H1 (cell line): ENCODE data around the gene NOC4L. TPM values are rescaled to one million over a fixed set of nuclear protein-coding genes. Genes with fewer than 3 reads are reported as not detected.

ENCODE experiments used
- ASH2L ChIP-seq: fragments of 200-600, 300-600 bp; sonication (generic); IDR thresholded peaks from one replicate; pipeline ENCODE4 v1.7.1; 2017; ENCODE audit warnings: low read length
- ATF3 ChIP-seq: IDR thresholded peaks from 2 replicates; pipeline ENCODE4 v1.6.1; 2011; ENCODE audit warnings: low read depth, mild to moderate bottlenecking, low read length; ENCODE audit not compliant: insufficient read depth
- CHD2 ChIP-seq: IDR thresholded peaks from 2 replicates; pipeline ENCODE4 v1.6.1; 2012; ENCODE audit warnings: low read length, improper control_type of control experiment
- CREB1 ChIP-seq: IDR thresholded peaks from 2 replicates; pipeline ENCODE4 v1.6.1; 2012; ENCODE audit warnings: inconsistent platforms
- CTBP2 ChIP-seq: IDR thresholded peaks from 2 replicates; pipeline ENCODE4 v1.7.0; 2011; ENCODE audit warnings: borderline replicate concordance, mild to moderate bottlenecking, moderate library complexity, mixed read lengths, low read length; ENCODE audit not compliant: insufficient read depth, insufficient read length
- CTCF ChIP-seq, 3 experiments: IDR thresholded peaks; 1 replicate in 2 of 3; 2 replicates in 1 of 3; pipeline versions ENCODE4 v1.5.1 to v1.6.1; 2011; ENCODE audit warnings: low read length in 3 of 3, mild to moderate bottlenecking in 3 of 3, inconsistent platforms in 2 of 3, low read depth in 1 of 3, moderate library complexity in 1 of 3; ENCODE audit not compliant: insufficient read depth in 1 of 3; ENCODE audit errors: control extremely low read depth in 1 of 3
- EZH2 ChIP-seq: fragments of 200-600 bp; sonication (generic); IDR thresholded peaks from 2 replicates; pipeline ENCODE4 v1.7.1; 2012; ENCODE audit warnings: low read depth, mild to moderate bottlenecking, moderate library complexity, low read length, inconsistent platforms; ENCODE audit not compliant: severe bottlenecking
- FOSL1 ChIP-seq: IDR thresholded peaks from 2 replicates; pipeline ENCODE4 v1.6.1; 2011; ENCODE audit warnings: mild to moderate bottlenecking, low read depth, low read length, moderate library complexity; ENCODE audit not compliant: insufficient read depth
- HDAC6 ChIP-seq: IDR thresholded peaks from one replicate; pipeline ENCODE4 v1.7.1; 2012; ENCODE audit warnings: low read depth, mild to moderate bottlenecking, inconsistent platforms, low read length, moderate library complexity
- MAX ChIP-seq: IDR thresholded peaks from 2 replicates; pipeline ENCODE4 v1.6.1; 2012; ENCODE audit warnings: inconsistent platforms
- NANOG ChIP-seq: IDR thresholded peaks from 2 replicates; pipeline ENCODE4 v1.6.1; 2011; ENCODE audit warnings: low read length, low read depth, mild to moderate bottlenecking, inconsistent platforms; ENCODE audit not compliant: insufficient read depth, poor library complexity, severe bottlenecking
- POU5F1 ChIP-seq: IDR thresholded peaks from 2 replicates; pipeline ENCODE4 v1.6.1; 2011; ENCODE audit warnings: low read depth, mild to moderate bottlenecking, low read length, moderate library complexity
- RAD21 ChIP-seq, 2 experiments: IDR thresholded peaks in 1 of 2; conservative IDR thresholded peaks in 1 of 2; 2 replicates each; pipeline ENCODE4 v1.6.1; 2011; ENCODE audit warnings: low read depth in 2 of 2, low read length in 2 of 2, improper control_type of control experiment in 1 of 2, inconsistent platforms in 1 of 2, mild to moderate bottlenecking in 1 of 2, moderate library complexity in 1 of 2
- RBBP5 ChIP-seq: IDR thresholded peaks from 2 replicates; pipeline ENCODE4 v1.7.1; 2012; ENCODE audit warnings: low read depth, mild to moderate bottlenecking, inconsistent platforms, low read length, moderate library complexity, borderline replicate concordance
- RFX5 ChIP-seq: IDR thresholded peaks from 2 replicates; pipeline ENCODE4 v1.6.1; 2011; ENCODE audit warnings: low read depth, low read length, improper control_type of control experiment, borderline replicate concordance
- SIRT6 ChIP-seq: IDR thresholded peaks from one replicate; pipeline ENCODE4 v1.7.1; 2012; ENCODE audit warnings: low read length, inconsistent platforms
- SP2 ChIP-seq: IDR thresholded peaks from 2 replicates; pipeline ENCODE4 v1.6.1; 2012; ENCODE audit warnings: mild to moderate bottlenecking, low read length, inconsistent platforms
- SP4 ChIP-seq: IDR thresholded peaks from 2 replicates; pipeline ENCODE4 v1.6.1; 2012; ENCODE audit warnings: low read length, inconsistent platforms
- SUZ12 ChIP-seq: fragments of 200-600 bp; sonication (generic); IDR thresholded peaks from 2 replicates; pipeline ENCODE4 v1.6.1; 2012; ENCODE audit warnings: mild to moderate bottlenecking, inconsistent platforms, low read length, moderate library complexity, mixed read lengths
- TAF1 ChIP-seq: IDR thresholded peaks from 2 replicates; pipeline ENCODE4 v1.6.1; 2011; ENCODE audit warnings: mild to moderate bottlenecking, low read depth, low read length
- TCF12 ChIP-seq: IDR thresholded peaks from 2 replicates; pipeline ENCODE4 v1.6.1; 2011; ENCODE audit warnings: low read depth, mild to moderate bottlenecking, low read length
- polyA plus RNA-seq, 7 experiments: library from polyadenylated mRNA; depleted of rRNA in 3 of 7; stranded (reverse) in 5 of 7; unstranded in 2 of 7; fragments of >200 nt in 5 of 7; fragments of 200-250 nt in 2 of 7; gene quantifications; 1 replicate in 5 of 7; 2 replicates in 1 of 7; 4 replicates in 1 of 7; pipeline versions ENCODE4 v1.2.1 to v1.2.3, GENCODE V29; 2011 to 2013; ENCODE audit warnings: missing spikeins in 2 of 7, mixed read lengths in 2 of 7
- total RNA-seq: library from RNA; stranded (reverse); fragmentation: NEBNext Ultra II Directional; extraction: Animal tissue kit (Norgen Biotek cat#: 25700); gene quantifications from 2 replicates; pipeline ENCODE4 v1.2.1, GENCODE V29; 2021

The NOC4L gene
- total and polyA plus RNA-seq, 2 of the 8 experiments (the other 6 are each of a cell fraction or from before 2014, with no cell fraction given) = 26.8 to 40.3 TPM

GRCh38 chr12:132117558-132117875 lies 26.7 kb upstream of the NOC4L start (continued):
- no peak for TF ChIP-seq FOSL1
- no peak for TF ChIP-seq ATF3
- no peak for TF ChIP-seq HDAC6
- TF ChIP-seq TAF1 = no peak
- TF ChIP-seq MAX = no peak
- TF ChIP-seq EZH2 = no peak
- TF ChIP-seq SIRT6 = no peak
- TF ChIP-seq SUZ12 = no peak
- TF ChIP-seq NANOG = no peak
- no peak for TF ChIP-seq ASH2L
- TF ChIP-seq SP4 = no peak
- no peak; the same call in 1 of the 2 replicates for TF ChIP-seq SP2
- no peak for TF ChIP-seq CTBP2
- TF ChIP-seq TCF12 = no peak
- TF ChIP-seq RFX5 = no peak
- no peak for TF ChIP-seq CTCF (IDR thresholded peaks at IDR 0.05; ENCODE audit: control extremely low read depth in 1 of 3, insufficient read depth in 1 of 3, low read depth in 1 of 3, low read length in 3 of 3)
- peak; percentile 56; the same call in 1 of the 2 replicates for TF ChIP-seq CREB1
- TF ChIP-seq POU5F1 = no peak
- TF ChIP-seq RAD21 (IDR thresholded peaks at IDR 0.05 in 1 of 2, conservative IDR thresholded peaks at IDR 0.05 in 1 of 2; ENCODE audit: low read depth in 2 of 2, low read length in 2 of 2) = no peak
- TF ChIP-seq RBBP5 = no peak
- peak; percentile 79 for TF ChIP-seq CHD2
